Immature natural killer cell (primary cell): ENCODE results near the gene TBC1D16. TPM values are rescaled to one million over a fixed set of nuclear protein-coding genes. Genes with fewer than 3 reads are reported as not detected.

Experiments
- DNase-seq, 3 donors: peaks; one replicate each; pipeline ENCODE4 v3.0.0; 2022; ENCODE audit warnings: mixed read lengths in 1 of 3
- H3K27ac Mint-ChIP-seq, 6 donors: one replicate each; pipeline ENCODE4 v1.8.0; 2020; ENCODE audit warnings: mixed read lengths in 6 of 6, mild to moderate bottlenecking in 5 of 6, inconsistent platforms in 4 of 6, moderate library complexity in 3 of 6
- H3K27me3 Mint-ChIP-seq, 3 donors: one replicate each; pipeline ENCODE4 v1.8.0; 2020 to 2021; ENCODE audit warnings: low read depth in 3 of 3, mild to moderate bottlenecking in 3 of 3, mixed read lengths in 3 of 3, moderate library complexity in 3 of 3, inconsistent platforms in 1 of 3
- H3K36me3 Mint-ChIP-seq, 3 donors: one replicate each; pipeline ENCODE4 v1.8.0; 2020; ENCODE audit warnings: mixed read lengths in 3 of 3, inconsistent platforms in 2 of 3, mild to moderate bottlenecking in 2 of 3
- H3K4me1 Mint-ChIP-seq, 2 donors: one replicate each; pipeline ENCODE4 v1.8.0; 2020; ENCODE audit warnings: inconsistent platforms in 2 of 2, mild to moderate bottlenecking in 2 of 2, mixed read lengths in 2 of 2, moderate library complexity in 1 of 2
- H3K4me3 Mint-ChIP-seq, 5 donors: one replicate each; pipeline ENCODE4 v1.8.0; 2020; ENCODE audit warnings: mild to moderate bottlenecking in 5 of 5, mixed read lengths in 5 of 5, inconsistent platforms in 3 of 5, moderate library complexity in 3 of 5
- H3K9me3 Mint-ChIP-seq, 6 donors: one replicate each; pipeline ENCODE4 v1.8.0; 2020; ENCODE audit warnings: mild to moderate bottlenecking in 6 of 6, mixed read lengths in 6 of 6, inconsistent platforms in 4 of 6, moderate library complexity in 3 of 6
- polyA plus RNA-seq, 3 donors: library from polyadenylated mRNA; unstranded; fragments of 300-500 nt; fragmentation: Illumina TruSeq; gene quantifications; one replicate each; pipeline ENCODE4 v1.2.3, GENCODE V29; 2021

The TBC1D16 gene
- polyA plus RNA-seq, 3 donors from 2014 or later = 0.27 TPM; not detected in 2

- H3K27me3 Mint-ChIP-seq = peaks cover 0 to 2% (median 0%) of the 10 kb centered on the region in 3 donors
- DNase-seq = no peak
- no peaks in the 10 kb centered on the region for H3K36me3 Mint-ChIP-seq
- no peak overlapping the region for H3K4me3 Mint-ChIP-seq
- no peaks in the 10 kb centered on the region for H3K9me3 Mint-ChIP-seq
- peaks cover 9 to 11% of the 10 kb centered on the region in 2 donors for H3K4me1 Mint-ChIP-seq
- peak overlapping the region in 1 of 6 donors; percentile 53 for H3K27ac Mint-ChIP-seq
Observed at GRCh38 chr17:79944251-79944812, 91.3 kb downstream of the TBC1D16 start.

DNA sequence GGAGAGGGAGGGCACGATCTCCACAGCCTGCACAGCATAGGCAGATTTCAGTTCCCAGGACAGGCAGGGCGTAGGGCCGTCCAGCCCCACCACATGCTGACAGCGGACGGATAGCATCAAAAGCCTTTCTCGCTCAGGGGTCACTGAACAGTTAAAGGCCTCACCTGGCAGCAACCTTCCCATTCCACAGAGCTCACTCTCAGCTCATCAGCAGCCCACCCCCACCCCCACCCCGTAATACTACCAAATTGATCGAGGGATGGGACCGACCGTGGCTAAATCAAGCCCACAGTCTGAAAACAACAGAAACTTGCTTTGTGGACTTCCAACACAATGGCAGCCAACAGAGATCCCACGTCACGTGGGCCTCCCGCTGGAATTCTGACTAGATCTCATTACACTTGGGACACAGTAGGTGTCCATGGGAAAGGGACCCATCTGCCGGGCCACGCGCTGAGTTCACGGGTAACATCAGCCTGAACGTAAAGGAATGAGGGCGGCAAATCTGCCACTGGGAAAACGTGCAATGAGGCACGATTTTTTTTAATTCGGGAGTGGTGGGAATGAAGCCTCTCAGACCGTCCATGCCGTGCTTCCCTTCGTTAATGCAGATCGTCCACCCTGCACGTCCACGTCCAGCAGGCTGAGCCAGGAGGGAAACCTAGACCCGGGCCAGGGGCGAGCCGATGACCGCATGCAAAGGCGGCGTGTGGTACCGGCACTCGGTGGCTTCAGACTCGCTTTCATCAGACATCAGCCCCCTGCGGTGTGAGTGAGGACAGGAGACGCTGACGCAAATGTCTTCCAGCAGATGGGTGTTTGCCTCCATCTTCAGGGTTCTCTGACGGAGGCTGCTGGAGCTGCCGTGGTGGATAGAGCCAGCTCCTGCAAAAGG, 92.1 kb downstream of the TBC1D16 start:
- no peak for DNase-seq
- Mint-ChIP-seq H3K36me3 (no peaks in the 10 kb centered on the region), H3K27ac (peak overlapping the region in 3 of 6 donors; percentile 77 to 89 (median 78)), H3K27me3 (peaks cover 0 to 2% (median 2%) of the 10 kb centered on the region in 3 donors), H3K9me3 (no peaks in the 10 kb centered on the region), H3K4me3 (peak overlapping the region; percentile 36 to 73 (median 64)), H3K4me1 (peaks cover 9 to 11% of the 10 kb centered on the region in 2 donors)

GRCh38 chr17:79942591-79943346, 92.9 kb downstream of the TBC1D16 start:
- H3K27me3 Mint-ChIP-seq = peaks cover 1 to 3% (median 2%) of the 10 kb centered on the region in 3 donors
- peak overlapping the region in 5 of 6 donors; percentile 14 to 89 (median 78) for H3K27ac Mint-ChIP-seq
- no peaks in the 10 kb centered on the region for H3K36me3 Mint-ChIP-seq
- H3K4me1 Mint-ChIP-seq = peaks cover 12 to 13% of the 10 kb centered on the region in 2 donors
- no peaks in the 10 kb centered on the region for H3K9me3 Mint-ChIP-seq
- peak overlapping the region; percentile 36 to 73 (median 64) for H3K4me3 Mint-ChIP-seq
- DNase-seq = peak; percentile 23 to 50 (median 37)

GRCh38 chr17:79942011-79942405, 93.7 kb downstream of the TBC1D16 start:
- DNase-seq = no peak
- H3K4me1 Mint-ChIP-seq = peaks cover 20 to 21% of the 10 kb centered on the region in 2 donors
- H3K27ac Mint-ChIP-seq = no peak overlapping the region
- no peaks in the 10 kb centered on the region for H3K9me3 Mint-ChIP-seq
- no peak overlapping the region for H3K4me3 Mint-ChIP-seq
- H3K27me3 Mint-ChIP-seq = peaks cover 2 to 3% (median 3%) of the 10 kb centered on the region in 3 donors
- H3K36me3 Mint-ChIP-seq = no peaks in the 10 kb centered on the region

- no peaks in the 10 kb centered on the region for H3K36me3 Mint-ChIP-seq
- peaks cover 2 to 3% (median 3%) of the 10 kb centered on the region in 3 donors for H3K27me3 Mint-ChIP-seq
- H3K4me1 Mint-ChIP-seq = peaks cover 26 to 27% of the 10 kb centered on the region in 2 donors
- no peak for DNase-seq
- no peak overlapping the region for H3K27ac Mint-ChIP-seq
- no peak overlapping the region for H3K4me3 Mint-ChIP-seq
- H3K9me3 Mint-ChIP-seq = no peaks in the 10 kb centered on the region
Observed at GRCh38 chr17:79941088-79942010, 94.3 kb downstream of the TBC1D16 start.

- Mint-ChIP-seq H3K9me3 (no peaks in the 10 kb centered on the region), H3K27ac (peak overlapping the region in 1 of 6 donors; percentile 36), H3K36me3 (no peaks in the 10 kb centered on the region), H3K4me3 (no peak overlapping the region), H3K4me1 (peaks cover 34 to 35% of the 10 kb centered on the region in 2 donors), H3K27me3 (peaks cover 2 to 3% (median 3%) of the 10 kb centered on the region in 3 donors)
- no peak for DNase-seq
Observed at GRCh38 chr17:79940459-79941087, 95.1 kb downstream of the TBC1D16 start.

DNA sequence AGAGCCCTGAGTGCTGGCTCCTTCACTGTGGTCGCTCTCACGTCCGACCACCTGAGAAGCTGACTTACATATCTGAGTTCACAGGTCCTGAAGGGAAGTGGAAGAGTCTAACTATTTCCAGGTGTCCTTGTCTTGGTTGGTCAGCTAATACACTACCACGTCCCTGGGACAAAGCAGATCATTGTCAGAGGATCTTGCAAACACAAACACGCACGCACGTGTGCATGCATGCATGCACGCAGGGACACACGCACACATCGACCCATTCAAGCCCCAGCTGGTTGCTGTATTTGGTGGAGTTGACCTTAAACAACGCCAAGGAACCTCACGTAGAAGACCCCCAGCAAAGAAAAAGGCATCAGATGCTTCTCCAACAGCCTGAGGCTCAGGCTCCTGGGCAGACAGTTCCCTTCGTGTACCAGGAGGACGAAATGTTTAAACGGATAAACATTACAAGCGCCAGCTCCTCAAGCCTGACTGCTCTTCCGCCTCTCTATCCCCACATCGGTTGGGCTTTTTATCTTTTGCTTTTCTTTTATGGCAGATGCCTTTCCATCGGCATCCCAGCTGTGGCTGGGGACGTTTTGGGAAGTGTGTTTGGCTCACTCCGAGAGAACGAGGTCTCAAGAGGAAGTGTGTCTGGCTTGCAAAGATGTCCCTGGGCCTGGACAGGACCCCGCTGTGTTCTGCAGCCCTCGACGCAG, 95.8 kb downstream of the TBC1D16 start:
- peaks cover 36 to 38% of the 10 kb centered on the region in 2 donors for H3K4me1 Mint-ChIP-seq
- H3K36me3 Mint-ChIP-seq = no peaks in the 10 kb centered on the region
- DNase-seq = no peak
- H3K4me3 Mint-ChIP-seq = no peak overlapping the region
- peak overlapping the region in 2 of 6 donors; percentile 31 to 65 for H3K27ac Mint-ChIP-seq
- H3K27me3 Mint-ChIP-seq = peaks cover 2 to 3% (median 3%) of the 10 kb centered on the region in 3 donors
- H3K9me3 Mint-ChIP-seq = no peaks in the 10 kb centered on the region

- no peak overlapping the region for H3K4me3 Mint-ChIP-seq
- no peaks in the 10 kb centered on the region for H3K36me3 Mint-ChIP-seq
- peak overlapping the region in 2 of 6 donors; percentile 31 to 40 for H3K27ac Mint-ChIP-seq
- DNase-seq = no peak
- H3K4me1 Mint-ChIP-seq = peaks cover 36 to 40% of the 10 kb centered on the region in 2 donors
- H3K27me3 Mint-ChIP-seq = peaks cover 0 to 3% (median 3%) of the 10 kb centered on the region in 3 donors
- H3K9me3 Mint-ChIP-seq = no peaks in the 10 kb centered on the region
Observed at GRCh38 chr17:79939094-79939435, 96.6 kb downstream of the TBC1D16 start.

DNA sequence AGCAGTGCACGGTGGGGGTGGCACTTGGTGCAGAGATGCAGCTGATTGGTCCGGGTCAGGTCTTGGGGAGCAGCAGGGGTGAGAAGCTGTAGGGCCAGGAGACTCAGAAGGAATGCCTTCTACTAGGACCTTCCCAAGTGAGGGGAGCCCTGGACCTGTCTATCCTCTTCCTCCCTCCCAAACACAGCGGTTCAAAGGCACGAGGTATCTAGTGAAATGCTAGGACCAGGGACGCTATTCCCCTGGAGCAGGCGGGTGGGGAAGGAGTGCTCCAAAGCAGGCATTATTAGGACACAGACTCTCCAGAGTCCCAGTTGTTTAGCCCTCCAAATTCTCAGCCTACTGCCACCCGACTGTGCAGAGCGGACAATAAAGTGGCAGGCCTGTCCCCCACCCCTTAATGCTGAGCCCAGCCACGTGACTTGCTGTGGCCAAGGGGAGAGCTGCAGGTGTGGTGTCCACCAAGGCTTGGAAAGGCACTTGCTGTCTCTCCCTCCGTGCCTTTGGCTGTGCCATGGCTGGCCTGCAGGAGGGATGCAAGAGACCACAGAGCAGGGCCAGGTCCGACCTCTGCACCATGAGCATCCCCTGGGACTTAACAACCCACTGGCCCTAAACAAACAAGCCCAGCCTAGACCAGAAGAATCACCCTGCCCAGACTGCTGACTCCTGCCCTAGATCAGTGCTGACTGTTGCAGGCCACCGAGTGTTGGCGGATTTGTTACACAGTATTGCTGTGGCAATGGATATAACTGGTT, 97.2 kb downstream of the TBC1D16 start:
- H3K9me3 Mint-ChIP-seq = no peaks in the 10 kb centered on the region
- H3K4me3 Mint-ChIP-seq = no peak overlapping the region

DNA sequence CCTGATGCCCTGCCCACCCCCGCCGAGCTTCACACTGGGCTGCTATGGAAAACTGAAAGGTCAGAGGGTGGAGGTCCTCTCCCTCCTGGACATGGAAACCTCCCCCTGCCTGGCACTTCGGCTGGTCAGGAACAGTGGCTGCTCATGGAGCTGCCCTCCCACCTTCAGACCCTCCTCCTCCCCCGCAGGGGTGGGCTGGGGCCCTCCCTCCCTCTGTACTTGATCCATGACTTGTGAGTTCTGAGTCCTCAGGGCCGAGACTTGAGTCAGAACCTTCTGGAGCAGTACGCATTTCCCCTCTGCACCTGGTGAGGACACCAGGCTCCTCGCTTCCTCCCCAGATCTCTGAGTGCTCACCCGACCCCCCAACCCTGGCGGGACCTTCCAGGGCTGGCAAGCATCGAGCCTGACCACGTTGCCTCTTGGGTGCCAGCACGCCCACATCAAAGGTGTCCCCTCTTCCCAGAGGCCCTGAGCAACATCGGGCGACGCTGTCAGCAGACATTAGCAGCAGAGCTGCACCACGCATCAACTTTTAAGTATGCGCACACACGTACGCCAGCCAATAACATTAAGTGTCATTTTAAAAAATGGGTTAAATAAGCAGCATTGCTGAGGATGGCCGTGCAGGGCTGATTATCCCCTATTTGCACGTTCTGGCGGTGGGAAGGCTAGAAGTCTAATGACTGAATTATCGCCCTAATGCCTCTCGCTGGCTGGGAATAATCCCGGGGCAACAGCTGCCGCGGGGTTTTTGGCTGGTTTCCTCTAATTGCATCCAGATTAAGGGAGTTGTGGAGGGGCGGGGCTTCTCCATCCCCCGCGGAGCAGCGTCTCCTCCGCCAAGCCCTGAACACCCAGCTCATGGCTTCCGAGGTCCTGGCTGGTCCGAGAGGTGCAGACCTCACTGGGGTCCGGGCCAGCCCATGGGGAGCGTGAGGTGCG, 98.0 kb downstream of the TBC1D16 start:
- Mint-ChIP-seq H3K27me3 (peaks cover 5 to 10% (median 7%) of the 10 kb centered on the region in 3 donors), H3K36me3 (no peaks in the 10 kb centered on the region), H3K27ac (peak overlapping the region in 3 of 6 donors; percentile 17 to 74 (median 71)), H3K9me3 (no peaks in the 10 kb centered on the region), H3K4me1 (peaks cover 36 to 41% of the 10 kb centered on the region in 2 donors), H3K4me3 (peak overlapping the region in 3 of 5 donors; percentile 64 to 74 (median 72))
- DNase-seq = no peak

More for the DNA sequence above, 97.2 kb downstream of the TBC1D16 start:
- H3K27ac Mint-ChIP-seq = peak overlapping the region in 2 of 6 donors; percentile 40 to 53
- peaks cover 2 to 8% (median 5%) of the 10 kb centered on the region in 3 donors for H3K27me3 Mint-ChIP-seq
- H3K4me1 Mint-ChIP-seq = peaks cover 41 to 46% of the 10 kb centered on the region in 2 donors
- no peak for DNase-seq
- no peaks in the 10 kb centered on the region for H3K36me3 Mint-ChIP-seq
